ENCODE results near the gene FGF5.

The FGF5 gene

GRCh38 chr4:80335554-80336358, 69.3 kb downstream of the FGF5 start, which contains the start of gene CFAP299:
Gene CFAP299, plus strand, starts transcription at chr4:80335730.
- DNase-seq (ENCODE audit: low read depth, low spot score), result peak; percentile 96

GRCh38 chr4:80336582-80336981, 70.1 kb downstream of the FGF5 start:
- peak; percentile 64 for DNase-seq (ENCODE audit: low read depth, low spot score)

- no peak for DNase-seq (ENCODE audit: low read depth, low spot score)
These were observed 73.6 kb downstream of the FGF5 start for GRCh38 chr4:80340036-80340435.
